ENCODE results near the gene MAGEA9B.

GRCh38 chrX:149540131-149540620 lies 47.1 kb downstream of the MAGEA9B start:
- TF ChIP-seq TAF1 (conservative IDR thresholded peaks at IDR 0.05) (no peak), HNF4G (IDR thresholded peaks at IDR 0.05) (no peak), YY1 (IDR thresholded peaks at IDR 0.05) (no peak), SP1 (IDR thresholded peaks at IDR 0.05) (no peak)
- TF ChIP-seq, protein P1, sequence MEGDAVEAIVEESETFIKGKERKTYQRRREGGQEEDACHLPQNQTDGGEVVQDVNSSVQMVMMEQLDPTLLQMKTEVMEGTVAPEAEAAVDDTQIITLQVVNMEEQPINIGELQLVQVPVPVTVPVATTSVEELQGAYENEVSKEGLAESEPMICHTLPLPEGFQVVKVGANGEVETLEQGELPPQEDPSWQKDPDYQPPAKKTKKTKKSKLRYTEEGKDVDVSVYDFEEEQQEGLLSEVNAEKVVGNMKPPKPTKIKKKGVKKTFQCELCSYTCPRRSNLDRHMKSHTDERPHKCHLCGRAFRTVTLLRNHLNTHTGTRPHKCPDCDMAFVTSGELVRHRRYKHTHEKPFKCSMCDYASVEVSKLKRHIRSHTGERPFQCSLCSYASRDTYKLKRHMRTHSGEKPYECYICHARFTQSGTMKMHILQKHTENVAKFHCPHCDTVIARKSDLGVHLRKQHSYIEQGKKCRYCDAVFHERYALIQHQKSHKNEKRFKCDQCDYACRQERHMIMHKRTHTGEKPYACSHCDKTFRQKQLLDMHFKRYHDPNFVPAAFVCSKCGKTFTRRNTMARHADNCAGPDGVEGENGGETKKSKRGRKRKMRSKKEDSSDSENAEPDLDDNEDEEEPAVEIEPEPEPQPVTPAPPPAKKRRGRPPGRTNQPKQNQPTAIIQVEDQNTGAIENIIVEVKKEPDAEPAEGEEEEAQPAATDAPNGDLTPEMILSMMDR (IDR thresholded peaks at IDR 0.05; ENCODE audit: low read depth, low read length, missing input control), result no peak
- TF ChIP-seq, protein P2, sequence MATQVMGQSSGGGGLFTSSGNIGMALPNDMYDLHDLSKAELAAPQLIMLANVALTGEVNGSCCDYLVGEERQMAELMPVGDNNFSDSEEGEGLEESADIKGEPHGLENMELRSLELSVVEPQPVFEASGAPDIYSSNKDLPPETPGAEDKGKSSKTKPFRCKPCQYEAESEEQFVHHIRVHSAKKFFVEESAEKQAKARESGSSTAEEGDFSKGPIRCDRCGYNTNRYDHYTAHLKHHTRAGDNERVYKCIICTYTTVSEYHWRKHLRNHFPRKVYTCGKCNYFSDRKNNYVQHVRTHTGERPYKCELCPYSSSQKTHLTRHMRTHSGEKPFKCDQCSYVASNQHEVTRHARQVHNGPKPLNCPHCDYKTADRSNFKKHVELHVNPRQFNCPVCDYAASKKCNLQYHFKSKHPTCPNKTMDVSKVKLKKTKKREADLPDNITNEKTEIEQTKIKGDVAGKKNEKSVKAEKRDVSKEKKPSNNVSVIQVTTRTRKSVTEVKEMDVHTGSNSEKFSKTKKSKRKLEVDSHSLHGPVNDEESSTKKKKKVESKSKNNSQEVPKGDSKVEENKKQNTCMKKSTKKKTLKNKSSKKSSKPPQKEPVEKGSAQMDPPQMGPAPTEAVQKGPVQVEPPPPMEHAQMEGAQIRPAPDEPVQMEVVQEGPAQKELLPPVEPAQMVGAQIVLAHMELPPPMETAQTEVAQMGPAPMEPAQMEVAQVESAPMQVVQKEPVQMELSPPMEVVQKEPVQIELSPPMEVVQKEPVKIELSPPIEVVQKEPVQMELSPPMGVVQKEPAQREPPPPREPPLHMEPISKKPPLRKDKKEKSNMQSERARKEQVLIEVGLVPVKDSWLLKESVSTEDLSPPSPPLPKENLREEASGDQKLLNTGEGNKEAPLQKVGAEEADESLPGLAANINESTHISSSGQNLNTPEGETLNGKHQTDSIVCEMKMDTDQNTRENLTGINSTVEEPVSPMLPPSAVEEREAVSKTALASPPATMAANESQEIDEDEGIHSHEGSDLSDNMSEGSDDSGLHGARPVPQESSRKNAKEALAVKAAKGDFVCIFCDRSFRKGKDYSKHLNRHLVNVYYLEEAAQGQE (IDR thresholded peaks at IDR 0.05), result no peak

Data from liver (tissue), 3 donors.